ENCODE results near the gene DCUN1D4.

DNA sequence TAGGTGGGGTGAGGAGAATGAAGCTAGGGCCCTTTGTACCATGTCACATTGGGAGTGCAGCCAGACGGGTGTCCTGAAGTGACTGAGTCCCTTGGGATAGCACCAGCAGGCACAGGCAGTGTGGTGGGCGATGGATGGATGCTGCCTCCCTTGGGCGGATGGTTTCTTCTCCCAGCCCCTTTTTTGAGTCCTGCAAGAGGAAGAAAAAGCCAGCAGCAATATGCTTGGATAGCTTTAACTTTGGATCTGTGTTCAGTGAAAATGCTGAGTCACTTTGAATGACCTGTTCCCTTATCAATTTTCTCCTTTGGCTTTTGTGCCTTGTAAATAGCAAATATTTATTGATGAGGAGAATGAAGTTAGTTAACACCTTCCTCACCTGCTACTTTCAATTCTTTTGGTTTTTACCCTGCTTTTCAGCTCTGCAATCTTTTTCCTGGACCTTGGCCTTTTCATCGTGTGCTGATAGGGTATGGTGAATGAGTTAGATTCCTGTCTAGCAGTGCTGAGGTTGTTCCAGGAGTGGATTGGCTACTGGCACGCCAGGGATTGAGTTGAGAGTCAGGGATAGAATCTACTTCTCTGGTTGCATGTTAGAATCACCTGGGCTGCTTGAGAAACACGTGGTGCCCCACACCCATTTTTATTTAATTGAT, 10.2 kb downstream of the DCUN1D4 start:
- TF ChIP-seq, protein P1, sequence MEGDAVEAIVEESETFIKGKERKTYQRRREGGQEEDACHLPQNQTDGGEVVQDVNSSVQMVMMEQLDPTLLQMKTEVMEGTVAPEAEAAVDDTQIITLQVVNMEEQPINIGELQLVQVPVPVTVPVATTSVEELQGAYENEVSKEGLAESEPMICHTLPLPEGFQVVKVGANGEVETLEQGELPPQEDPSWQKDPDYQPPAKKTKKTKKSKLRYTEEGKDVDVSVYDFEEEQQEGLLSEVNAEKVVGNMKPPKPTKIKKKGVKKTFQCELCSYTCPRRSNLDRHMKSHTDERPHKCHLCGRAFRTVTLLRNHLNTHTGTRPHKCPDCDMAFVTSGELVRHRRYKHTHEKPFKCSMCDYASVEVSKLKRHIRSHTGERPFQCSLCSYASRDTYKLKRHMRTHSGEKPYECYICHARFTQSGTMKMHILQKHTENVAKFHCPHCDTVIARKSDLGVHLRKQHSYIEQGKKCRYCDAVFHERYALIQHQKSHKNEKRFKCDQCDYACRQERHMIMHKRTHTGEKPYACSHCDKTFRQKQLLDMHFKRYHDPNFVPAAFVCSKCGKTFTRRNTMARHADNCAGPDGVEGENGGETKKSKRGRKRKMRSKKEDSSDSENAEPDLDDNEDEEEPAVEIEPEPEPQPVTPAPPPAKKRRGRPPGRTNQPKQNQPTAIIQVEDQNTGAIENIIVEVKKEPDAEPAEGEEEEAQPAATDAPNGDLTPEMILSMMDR (IDR thresholded peaks at IDR 0.05; ENCODE audit: insufficient read depth, low read length, poor library complexity, severe bottlenecking): no peak
- TF ChIP-seq EZH2phosphoT487 (conservative IDR thresholded peaks at IDR 0.05; ENCODE audit: low read length): no peak

All from SU-DHL-6 (cell line).